ENCODE results near the gene TMCO4. TPM values are rescaled to one million over a fixed set of nuclear protein-coding genes. Genes with fewer than 3 reads are reported as not detected.

Gene TMCO4
- total and polyA plus RNA-seq, 3 donors from 2014 or later: 10.5 to 17.7 (median 14.9) TPM

DNA sequence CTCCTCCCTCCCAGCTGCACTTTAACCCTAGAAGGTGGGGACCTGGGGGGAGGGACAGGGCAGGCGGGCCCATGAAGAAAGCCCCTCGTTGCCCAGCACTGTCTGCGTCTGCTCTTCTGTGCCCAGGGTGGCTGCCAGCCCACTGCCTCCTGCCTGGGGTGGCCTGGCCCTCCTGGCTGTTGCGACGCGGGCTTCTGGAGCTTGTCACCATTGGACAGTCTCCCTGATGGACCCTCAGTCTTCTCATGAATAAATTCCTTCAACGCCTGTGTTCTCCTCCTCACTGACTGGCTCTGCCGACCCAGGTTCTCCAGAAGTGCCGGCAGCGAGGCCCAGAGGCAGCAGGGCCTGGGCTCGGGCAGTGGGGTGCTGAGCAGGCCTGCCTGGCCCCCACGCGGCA is 141.5 kb downstream of the TMCO4 start:
- TF ChIP-seq, protein P1, sequence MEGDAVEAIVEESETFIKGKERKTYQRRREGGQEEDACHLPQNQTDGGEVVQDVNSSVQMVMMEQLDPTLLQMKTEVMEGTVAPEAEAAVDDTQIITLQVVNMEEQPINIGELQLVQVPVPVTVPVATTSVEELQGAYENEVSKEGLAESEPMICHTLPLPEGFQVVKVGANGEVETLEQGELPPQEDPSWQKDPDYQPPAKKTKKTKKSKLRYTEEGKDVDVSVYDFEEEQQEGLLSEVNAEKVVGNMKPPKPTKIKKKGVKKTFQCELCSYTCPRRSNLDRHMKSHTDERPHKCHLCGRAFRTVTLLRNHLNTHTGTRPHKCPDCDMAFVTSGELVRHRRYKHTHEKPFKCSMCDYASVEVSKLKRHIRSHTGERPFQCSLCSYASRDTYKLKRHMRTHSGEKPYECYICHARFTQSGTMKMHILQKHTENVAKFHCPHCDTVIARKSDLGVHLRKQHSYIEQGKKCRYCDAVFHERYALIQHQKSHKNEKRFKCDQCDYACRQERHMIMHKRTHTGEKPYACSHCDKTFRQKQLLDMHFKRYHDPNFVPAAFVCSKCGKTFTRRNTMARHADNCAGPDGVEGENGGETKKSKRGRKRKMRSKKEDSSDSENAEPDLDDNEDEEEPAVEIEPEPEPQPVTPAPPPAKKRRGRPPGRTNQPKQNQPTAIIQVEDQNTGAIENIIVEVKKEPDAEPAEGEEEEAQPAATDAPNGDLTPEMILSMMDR (IDR thresholded peaks at IDR 0.05): no peak
- intact Hi-C loops (cut with DNase I; ENCODE audit: low total_unique reads): loop anchor here (5.0 kb wide), 1 partner anchor 321 kb away; no protein-coding TSS in a partner anchor
- no peak for DNase-seq
- WGBS, 2 donors: 86 to 91% methylated on average over 5 to 13 of the region's 13 CpGs
- no peaks in the 10 kb centered on the region for H3K9me3 ChIP-seq
- H3K27me3 ChIP-seq: no peaks in the 10 kb centered on the region
- peaks cover 7% of the 10 kb centered on the region for H3K4me1 ChIP-seq
- H3K4me3 ChIP-seq: no peak overlapping the region
- H3K27ac ChIP-seq: no peak overlapping the region
- H3K36me3 ChIP-seq (ENCODE audit: low read depth, missing control alignments): no peaks in the 10 kb centered on the region

DNA sequence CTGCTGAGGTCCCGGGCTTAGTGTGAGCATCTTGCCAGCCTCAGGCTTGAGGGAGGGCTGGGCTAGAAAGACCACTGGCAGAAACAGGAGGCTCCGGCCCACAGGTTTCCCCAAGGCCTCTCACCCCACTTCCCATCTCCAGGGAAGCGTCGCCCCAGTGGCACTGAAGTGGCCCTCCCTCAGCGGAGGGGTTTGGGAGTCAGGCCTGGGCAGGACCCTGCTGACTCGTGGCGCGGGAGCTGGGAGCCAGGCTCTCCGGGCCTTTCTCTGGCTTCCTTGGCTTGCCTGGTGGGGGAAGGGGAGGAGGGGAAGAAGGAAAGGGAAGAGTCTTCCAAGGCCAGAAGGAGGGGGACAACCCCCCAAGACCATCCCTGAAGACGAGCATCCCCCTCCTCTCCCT is 142.2 kb downstream of the TMCO4 start:
- H3K4me3 ChIP-seq: no peak overlapping the region
- H3K27me3 ChIP-seq: no peaks in the 10 kb centered on the region
- peaks cover 9% of the 10 kb centered on the region for H3K4me1 ChIP-seq
- intact Hi-C loops (cut with DNase I; ENCODE audit: low total_unique reads): loop anchor here (5.0 kb wide), 1 partner anchor 320 kb away; no protein-coding TSS in a partner anchor
- TF ChIP-seq POLR2A (IDR thresholded peaks at IDR 0.05): no peak
- TF ChIP-seq, protein P1 (IDR thresholded peaks at IDR 0.05): no peak
- no peaks in the 10 kb centered on the region for H3K9me3 ChIP-seq
- no peaks in the 10 kb centered on the region for H3K36me3 ChIP-seq (ENCODE audit: low read depth, missing control alignments)
- H3K27ac ChIP-seq: no peak overlapping the region
- no peak for DNase-seq
- WGBS, 2 donors: 87 to 89% methylated on average over 10 of the region's 10 CpGs

DNA sequence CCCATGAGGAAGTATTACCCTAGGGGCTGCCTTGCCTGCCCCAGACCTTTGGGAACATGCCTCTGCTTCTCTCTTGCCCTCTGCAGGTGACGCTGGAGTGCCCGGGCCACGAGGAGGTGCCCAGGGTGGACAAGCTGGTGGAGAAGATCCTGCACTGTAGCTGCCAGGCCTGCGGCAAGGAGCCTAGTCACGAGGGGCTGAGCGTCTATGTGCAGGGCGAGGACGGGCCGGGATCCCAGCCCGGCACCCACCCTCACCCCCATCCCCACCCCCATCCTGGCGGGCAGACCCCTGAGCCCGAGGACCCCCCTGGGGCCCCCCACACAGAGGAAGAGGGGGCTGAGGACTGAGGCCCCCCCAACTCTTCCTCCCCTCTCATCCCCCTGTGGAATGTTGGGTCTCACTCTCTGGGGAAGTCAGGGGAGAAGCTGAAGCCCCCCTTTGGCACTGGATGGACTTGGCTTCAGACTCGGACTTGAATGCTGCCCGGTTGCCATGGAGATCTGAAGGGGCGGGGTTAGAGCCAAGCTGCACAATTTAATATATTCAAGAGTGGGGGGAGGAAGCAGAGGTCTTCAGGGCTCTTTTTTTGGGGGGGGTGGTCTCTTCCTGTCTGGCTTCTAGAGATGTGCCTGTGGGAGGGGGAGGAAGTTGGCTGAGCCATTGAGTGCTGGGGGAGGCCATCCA is 142.8 kb downstream of the TMCO4 start:
- H3K27ac ChIP-seq: no peak overlapping the region
- intact Hi-C loops (cut with DNase I; ENCODE audit: low total_unique reads): loop anchor here (5.0 kb wide), 1 partner anchor 320 kb away; no protein-coding TSS in a partner anchor
- H3K27me3 ChIP-seq: no peaks in the 10 kb centered on the region
- no peaks in the 10 kb centered on the region for H3K9me3 ChIP-seq
- 68 to 79% methylated on average over 3 to 15 of the region's 15 CpGs for WGBS, 2 donors
- TF ChIP-seq, protein P1 (IDR thresholded peaks at IDR 0.05): no peak
- TF ChIP-seq POLR2A (IDR thresholded peaks at IDR 0.05): no peak
- H3K4me1 ChIP-seq: peaks cover 15% of the 10 kb centered on the region
- no peaks in the 10 kb centered on the region for H3K36me3 ChIP-seq (ENCODE audit: low read depth, missing control alignments)
- no peak for DNase-seq
- no peak overlapping the region for H3K4me3 ChIP-seq

DNA sequence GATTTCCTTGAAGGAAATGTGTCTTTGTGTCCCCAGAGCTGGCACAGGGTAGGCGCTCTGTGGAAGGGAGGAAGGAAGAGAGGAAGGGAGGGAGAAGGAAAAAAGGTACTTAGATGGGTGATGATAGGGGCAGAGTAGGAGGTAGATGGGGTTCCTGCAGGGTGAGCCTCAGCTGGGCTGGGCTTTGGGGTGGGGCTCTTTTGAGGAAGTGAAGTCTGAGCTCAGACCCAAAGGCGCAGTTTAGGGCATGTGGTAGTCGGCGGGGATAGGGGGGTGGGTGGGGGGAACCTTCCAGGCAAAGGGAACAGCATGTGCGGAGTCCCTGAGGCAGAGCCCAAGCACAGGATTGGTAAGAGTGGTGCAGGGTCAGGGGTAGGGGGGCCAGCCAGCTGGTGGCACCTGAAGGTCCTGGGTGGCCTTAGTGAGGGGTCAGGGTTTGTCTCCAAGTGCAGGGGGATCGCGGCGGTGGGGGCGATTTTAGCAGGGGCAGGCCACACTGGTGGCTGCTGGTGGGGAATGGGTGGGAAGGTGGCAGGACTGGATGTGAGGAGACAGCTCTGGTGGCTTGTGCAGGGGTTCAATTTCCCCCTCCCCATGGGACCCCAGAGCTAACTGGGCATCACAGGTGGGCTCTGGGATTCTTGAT is 143.5 kb downstream of the TMCO4 start:
- Histone ChIP-seq H3K36me3 (ENCODE audit: low read depth, missing control alignments) (no peaks in the 10 kb centered on the region), H3K4me3 (no peak overlapping the region), H3K27ac (no peak overlapping the region), H3K4me1 (peaks cover 20% of the 10 kb centered on the region), H3K27me3 (no peaks in the 10 kb centered on the region), H3K9me3 (no peaks in the 10 kb centered on the region)
- intact Hi-C loops (cut with DNase I; ENCODE audit: low total_unique reads): loop anchor here (5.0 kb wide), 1 partner anchor 319 kb away; no protein-coding TSS in a partner anchor
- 89 to 92% methylated on average over 9 of the region's 9 CpGs for WGBS, 2 donors
- TF ChIP-seq, protein P1 (IDR thresholded peaks at IDR 0.05): no peak
- TF ChIP-seq POLR2A (IDR thresholded peaks at IDR 0.05): no peak
- DNase-seq: no peak
